Omental fat pad (tissue), 4 donors: ENCODE data around the gene SAMD4A. TPM values are rescaled to one million over a fixed set of nuclear protein-coding genes. Genes with fewer than 3 reads are reported as not detected.

Source experiments
- ATAC-seq: fragments of 150-250 bp; one replicate; pipeline ENCODE4 v1.9.1; 2016; ENCODE audit warnings: mild to moderate bottlenecking, moderate library complexity; ENCODE audit not compliant: low FRiP score
- DNase-seq: peaks from one replicate; pipeline ENCODE4 v3.0.0-alpha.2; 2019; ENCODE audit warnings: low spot score
- total RNA-seq, 4 donors: library from RNA; depleted of rRNA; stranded (reverse); fragments of >200 nt; gene quantifications; one replicate each; pipeline ENCODE4 v1.1.0, GENCODE V29; 2016
- TF ChIP-seq, protein P1 (sequence below), 3 donors: fragments of 450-650 bp; IDR thresholded peaks; one replicate each; pipeline ENCODE4 v1.5.1; 2016 to 2017; ENCODE audit warnings: antibody characterized with exemption in 3 of 3, mild to moderate bottlenecking in 3 of 3, moderate library complexity in 2 of 3

Gene SAMD4A
- total RNA-seq, 4 donors from 2014 or later = 33.9 to 116 (median 38.3) TPM

- no peak for DNase-seq
Observed at GRCh38 chr14:54570631-54571415, 3.9 kb downstream of the SAMD4A start.

DNA sequence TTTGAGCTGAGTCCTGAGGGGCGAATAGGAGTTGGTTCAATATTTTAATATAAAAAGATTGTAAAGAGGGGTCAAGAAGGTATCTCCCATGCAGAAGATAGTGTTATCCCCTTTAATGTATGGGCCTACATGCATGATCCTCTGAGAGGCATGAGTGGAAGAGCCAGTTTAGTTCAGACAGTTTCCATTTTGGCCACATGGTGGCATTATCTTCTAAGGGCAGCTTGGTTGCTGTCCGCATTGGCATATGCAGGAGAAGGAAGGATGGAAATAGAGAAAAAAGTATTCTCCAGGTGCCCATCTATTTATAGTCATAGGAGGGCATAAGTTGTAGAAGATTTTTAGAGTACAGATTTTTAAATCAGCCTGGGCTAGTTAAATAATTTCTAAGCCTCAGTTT lies 5.4 kb downstream of the SAMD4A start:
- ATAC-seq (no peak), DNase-seq (no peak)
- TF ChIP-seq, protein P1, sequence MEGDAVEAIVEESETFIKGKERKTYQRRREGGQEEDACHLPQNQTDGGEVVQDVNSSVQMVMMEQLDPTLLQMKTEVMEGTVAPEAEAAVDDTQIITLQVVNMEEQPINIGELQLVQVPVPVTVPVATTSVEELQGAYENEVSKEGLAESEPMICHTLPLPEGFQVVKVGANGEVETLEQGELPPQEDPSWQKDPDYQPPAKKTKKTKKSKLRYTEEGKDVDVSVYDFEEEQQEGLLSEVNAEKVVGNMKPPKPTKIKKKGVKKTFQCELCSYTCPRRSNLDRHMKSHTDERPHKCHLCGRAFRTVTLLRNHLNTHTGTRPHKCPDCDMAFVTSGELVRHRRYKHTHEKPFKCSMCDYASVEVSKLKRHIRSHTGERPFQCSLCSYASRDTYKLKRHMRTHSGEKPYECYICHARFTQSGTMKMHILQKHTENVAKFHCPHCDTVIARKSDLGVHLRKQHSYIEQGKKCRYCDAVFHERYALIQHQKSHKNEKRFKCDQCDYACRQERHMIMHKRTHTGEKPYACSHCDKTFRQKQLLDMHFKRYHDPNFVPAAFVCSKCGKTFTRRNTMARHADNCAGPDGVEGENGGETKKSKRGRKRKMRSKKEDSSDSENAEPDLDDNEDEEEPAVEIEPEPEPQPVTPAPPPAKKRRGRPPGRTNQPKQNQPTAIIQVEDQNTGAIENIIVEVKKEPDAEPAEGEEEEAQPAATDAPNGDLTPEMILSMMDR (IDR thresholded peaks at IDR 0.05) = no peak

More at GRCh38 chr14:54570631-54571415, 3.9 kb downstream of the SAMD4A start:
- TF ChIP-seq, protein P1 (IDR thresholded peaks at IDR 0.05) = no peak
- ATAC-seq = no peak

DNA sequence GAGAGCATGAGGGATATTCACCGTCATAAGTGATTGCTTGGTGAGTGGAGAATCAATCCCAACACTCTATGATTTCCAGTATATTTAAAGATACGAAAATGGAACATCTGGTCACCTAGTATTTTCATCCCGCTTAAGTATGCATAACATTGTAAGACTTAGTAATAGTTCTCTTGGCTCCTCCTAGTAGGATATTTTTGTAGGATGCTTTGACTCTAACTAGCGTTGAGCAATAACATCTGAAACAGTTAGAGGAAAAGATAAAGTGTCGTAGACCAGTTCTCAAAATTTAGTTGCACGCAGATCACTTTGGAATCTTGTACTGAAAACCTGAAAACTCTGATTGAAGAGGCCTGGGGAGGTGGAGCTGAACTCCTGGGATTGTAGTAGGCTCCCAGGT lies 7.6 kb downstream of the SAMD4A start:
- ATAC-seq (no peak), DNase-seq (no peak)
- TF ChIP-seq, protein P1 (IDR thresholded peaks at IDR 0.05) = no peak

- no peak for ATAC-seq
- TF ChIP-seq, protein P1 (IDR thresholded peaks at IDR 0.05) = no peak
- no peak for DNase-seq
Observed at GRCh38 chr14:54577494-54577893, 10.6 kb downstream of the SAMD4A start.

DNA sequence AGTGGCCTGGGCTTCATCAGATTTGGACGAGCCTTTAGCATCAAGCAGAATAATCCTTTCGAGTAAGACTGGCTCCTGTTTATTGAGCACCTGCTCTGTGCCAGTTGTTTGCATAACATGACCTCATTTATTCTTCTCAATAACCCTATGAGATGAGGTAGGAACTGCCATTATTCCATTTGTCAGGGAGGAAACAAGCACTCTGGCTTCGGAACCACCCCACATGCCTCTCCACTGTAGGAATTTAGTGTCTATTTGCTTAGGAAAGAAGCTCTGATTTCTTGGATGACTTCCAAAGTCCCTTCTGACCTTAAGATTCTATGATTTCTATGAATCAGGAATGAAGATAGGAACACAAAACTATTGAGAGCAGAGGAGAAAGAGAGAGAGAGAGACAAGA lies 11.0 kb downstream of the SAMD4A start:
- no peak for ATAC-seq
- no peak for DNase-seq
- TF ChIP-seq, protein P1 (IDR thresholded peaks at IDR 0.05) = no peak

GRCh38 chr14:54579621-54580020 lies 12.7 kb downstream of the SAMD4A start:
- ATAC-seq = no peak
- DNase-seq = no peak
- TF ChIP-seq, protein P1 (IDR thresholded peaks at IDR 0.05) = no peak

DNA sequence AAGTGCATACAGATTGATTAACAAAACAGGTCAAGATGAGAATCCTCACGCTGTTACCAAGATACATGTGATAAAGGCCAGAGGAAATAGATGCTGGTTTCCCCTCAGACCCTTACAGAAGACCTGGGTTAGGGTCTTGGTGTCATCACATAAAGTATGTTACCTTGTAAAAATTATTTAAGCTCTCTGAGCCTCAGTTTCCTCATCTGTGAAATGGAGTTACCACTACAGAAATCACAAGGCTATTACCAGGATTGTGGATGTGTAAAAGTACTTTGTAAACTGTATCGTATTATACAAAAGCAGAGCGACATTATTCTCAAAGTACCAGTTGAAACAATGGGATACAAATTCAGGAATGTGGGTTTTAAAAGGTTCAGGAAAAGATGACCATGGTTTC lies 14.0 kb downstream of the SAMD4A start:
- TF ChIP-seq, protein P1 (IDR thresholded peaks at IDR 0.05) = no peak
- ATAC-seq (no peak), DNase-seq (no peak)
